Measurements from ENCODE around the gene CLCA2. TPM values are rescaled to one million over a fixed set of nuclear protein-coding genes. Genes with fewer than 3 reads are reported as not detected.

Gene CLCA2, protein sequence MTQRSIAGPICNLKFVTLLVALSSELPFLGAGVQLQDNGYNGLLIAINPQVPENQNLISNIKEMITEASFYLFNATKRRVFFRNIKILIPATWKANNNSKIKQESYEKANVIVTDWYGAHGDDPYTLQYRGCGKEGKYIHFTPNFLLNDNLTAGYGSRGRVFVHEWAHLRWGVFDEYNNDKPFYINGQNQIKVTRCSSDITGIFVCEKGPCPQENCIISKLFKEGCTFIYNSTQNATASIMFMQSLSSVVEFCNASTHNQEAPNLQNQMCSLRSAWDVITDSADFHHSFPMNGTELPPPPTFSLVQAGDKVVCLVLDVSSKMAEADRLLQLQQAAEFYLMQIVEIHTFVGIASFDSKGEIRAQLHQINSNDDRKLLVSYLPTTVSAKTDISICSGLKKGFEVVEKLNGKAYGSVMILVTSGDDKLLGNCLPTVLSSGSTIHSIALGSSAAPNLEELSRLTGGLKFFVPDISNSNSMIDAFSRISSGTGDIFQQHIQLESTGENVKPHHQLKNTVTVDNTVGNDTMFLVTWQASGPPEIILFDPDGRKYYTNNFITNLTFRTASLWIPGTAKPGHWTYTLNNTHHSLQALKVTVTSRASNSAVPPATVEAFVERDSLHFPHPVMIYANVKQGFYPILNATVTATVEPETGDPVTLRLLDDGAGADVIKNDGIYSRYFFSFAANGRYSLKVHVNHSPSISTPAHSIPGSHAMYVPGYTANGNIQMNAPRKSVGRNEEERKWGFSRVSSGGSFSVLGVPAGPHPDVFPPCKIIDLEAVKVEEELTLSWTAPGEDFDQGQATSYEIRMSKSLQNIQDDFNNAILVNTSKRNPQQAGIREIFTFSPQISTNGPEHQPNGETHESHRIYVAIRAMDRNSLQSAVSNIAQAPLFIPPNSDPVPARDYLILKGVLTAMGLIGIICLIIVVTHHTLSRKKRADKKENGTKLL
- total RNA-seq = 0.44 TPM in 1 of 2 replicates, not detected in the other

DNA sequence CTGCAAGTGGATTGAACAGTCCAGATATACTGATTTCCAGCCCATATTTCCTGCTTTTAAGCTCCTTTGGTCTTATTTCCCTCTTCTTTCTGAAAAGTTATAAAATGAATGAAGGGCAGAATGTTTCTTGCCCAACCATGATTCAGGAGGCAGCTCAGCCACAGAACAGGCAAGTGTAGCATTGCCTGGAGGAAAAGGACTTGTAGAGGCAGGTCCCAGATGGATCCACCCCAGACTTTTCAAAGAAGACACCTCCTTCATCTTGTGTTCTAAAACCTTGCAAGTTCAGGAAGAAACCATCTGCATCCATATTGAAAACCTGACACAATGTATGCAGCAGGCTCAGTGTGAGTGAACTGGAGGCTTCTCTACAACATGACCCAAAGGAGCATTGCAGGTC, at the start of gene CLCA2:
Gene CLCA2 (plus strand): TSS at position 299 of the 400 bp plus-strand sequence. CDS start 77 bp downstream, at position 376.

DNA sequence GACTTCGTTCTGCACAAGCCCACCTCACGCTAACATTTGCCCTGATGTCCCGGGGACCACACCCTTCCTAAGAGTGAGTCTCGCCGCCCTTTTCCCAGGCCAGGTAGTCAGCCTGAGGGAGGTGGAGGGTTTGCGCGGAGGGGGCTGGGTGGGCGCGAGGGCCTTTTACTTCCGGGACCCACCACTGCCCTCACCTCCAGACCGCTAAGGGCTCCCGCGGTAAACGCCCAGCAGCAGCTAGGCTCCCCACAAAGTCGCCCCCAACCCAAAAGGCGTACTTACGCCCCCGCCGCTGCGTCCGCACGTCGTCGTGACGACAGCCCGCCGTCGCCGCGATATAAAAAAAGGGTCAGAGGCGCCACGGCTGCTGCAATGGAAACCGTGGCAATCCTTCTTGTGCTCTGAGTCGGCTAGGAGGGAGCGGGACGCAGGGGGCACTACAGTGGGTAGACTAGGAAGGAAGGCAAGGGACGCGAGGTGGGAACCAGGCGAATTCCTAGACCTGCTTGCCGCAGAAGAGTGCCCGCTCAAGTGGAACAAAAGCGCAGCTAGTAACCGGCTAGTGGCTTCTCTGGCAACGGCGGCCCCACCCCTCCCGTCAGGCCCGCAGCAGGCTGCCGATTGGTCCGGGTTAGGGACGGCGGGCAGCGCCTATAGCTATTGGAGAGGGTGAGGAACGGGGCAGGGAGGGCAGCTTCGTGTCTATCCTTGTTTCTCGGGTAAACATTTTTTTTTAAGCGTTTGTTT, 28.0 kb upstream of the CLCA2 start, which contains the start of gene ODF2L:
Gene ODF2L (minus strand): TSS at position 573 of the 747 bp plus-strand sequence. CDS start 9,296 bp downstream, outside the sequence.

DNA sequence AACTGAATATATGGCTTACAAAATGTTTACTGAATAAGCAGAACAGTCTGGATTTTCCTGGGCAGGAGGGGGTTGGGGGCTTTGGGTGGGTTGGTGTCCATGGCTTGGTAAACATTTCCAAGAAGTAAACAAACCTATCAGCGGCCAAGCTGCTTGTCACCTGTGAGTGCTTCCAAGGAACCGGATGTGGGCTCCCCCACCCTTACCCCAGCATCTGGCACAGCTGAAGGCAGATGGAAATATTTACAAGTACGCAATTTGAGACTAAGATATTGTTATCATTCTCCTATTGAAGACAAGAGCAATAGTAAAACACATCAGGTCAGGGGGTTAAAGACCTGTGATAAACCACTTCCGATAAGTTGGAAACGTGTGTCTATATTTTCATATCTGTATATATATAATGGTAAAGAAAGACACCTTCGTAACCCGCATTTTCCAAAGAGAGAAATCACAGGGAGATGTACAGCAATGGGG, 44.6 kb downstream of the CLCA2 start, which contains the start of gene CLCA1:
Gene CLCA1 (plus strand): TSS at position 427 of the 477 bp plus-strand sequence. CDS start 45 bp downstream, at position 472.

Other genes starting within 250 kb of the CLCA2 start
- gene ODF2L, start 27.8 kb upstream of the CLCA2 start, total RNA-seq = 25.8 and 48.0 TPM in 2 replicates
- 0.22 TPM in 1 of 2 replicates, not detected in the other for gene CLCA1, start 44.8 kb downstream of the CLCA2 start, total RNA-seq
- not detected in 2 replicates for gene CLCA4, start 122.9 kb downstream of the CLCA2 start, total RNA-seq